Gastroesophageal sphincter (tissue), 4 donors: ENCODE data around the gene USP43. TPM values are rescaled to one million over a fixed set of nuclear protein-coding genes. Genes with fewer than 3 reads are reported as not detected.
A peak's percentile ranks its signal among the peaks of the same experiment; 100 is the strongest.

ENCODE experiments used
- ATAC-seq: fragments of 150-250 bp; one replicate; pipeline ENCODE4 v1.9.1; 2016; ENCODE audit warnings: mild to moderate bottlenecking, moderate library complexity
- H3K27ac ChIP-seq, 4 donors: fragments of 200-600 bp; sonication (generic) in 3 of 4; 1 replicate in 3 of 4; 2 replicates in 1 of 4; pipeline ENCODE4 v1.5.1; 2016 to 2019
- H3K27me3 ChIP-seq: fragments of 200-600 bp; sonication (generic); one replicate; pipeline ENCODE4 v1.5.1; 2019
- H3K36me3 ChIP-seq, 2 donors: fragments of 200-600 bp; sonication (generic); one replicate each; pipeline ENCODE4 v1.5.1; 2019; ENCODE audit warnings: control low read depth in 1 of 2
- H3K4me1 ChIP-seq, 3 donors: fragments of 200-600 bp; sonication (generic); 1 replicate in 2 of 3; 2 replicates in 1 of 3; pipeline ENCODE4 v1.5.1; 2016 to 2019; ENCODE audit warnings: control low read depth in 2 of 3
- H3K4me3 ChIP-seq, 2 donors: fragments of 200-600 bp; sonication (generic); one replicate each; pipeline ENCODE4 v1.5.1; 2019; ENCODE audit warnings: mild to moderate bottlenecking in 1 of 2, moderate library complexity in 1 of 2
- H3K9me3 ChIP-seq, 3 donors: fragments of 200-600 bp; sonication (generic); one replicate each; pipeline ENCODE4 v1.5.1; 2017 to 2019; ENCODE audit warnings: control low read depth in 2 of 3
- CTCF ChIP-seq, 4 experiments: fragments of 200-600 bp in 2 of 4; fragments of 450-650 bp in 2 of 4; sonication (generic) in 1 of 4; IDR thresholded peaks; one replicate each; pipeline ENCODE4 v1.5.1; 2017 to 2019; ENCODE audit warnings: antibody characterized with exemption in 4 of 4, mild to moderate bottlenecking in 2 of 4, moderate library complexity in 2 of 4
- EP300 ChIP-seq: sonication (generic); formaldehyde crosslinking; IDR thresholded peaks from one replicate; pipeline ENCODE4 v1.6.1; 2017; ENCODE audit warnings: antibody characterized with exemption, mild to moderate bottlenecking
- POLR2A ChIP-seq, 2 donors: fragments of 450-650 bp; IDR thresholded peaks; one replicate each; pipeline ENCODE4 v1.6.1; 2017; ENCODE audit warnings: antibody characterized with exemption in 2 of 2, mild to moderate bottlenecking in 2 of 2, moderate library complexity in 1 of 2
- POLR2AphosphoS5 ChIP-seq: sonication (generic); formaldehyde crosslinking; IDR thresholded peaks from one replicate; pipeline ENCODE4 v1.6.1; 2017; ENCODE audit warnings: antibody characterized with exemption
- WGBS, 2 donors: methylation state at CpG; one replicate each; pipeline ENCODE4 v1.1.5; 2018; ENCODE audit warnings: low coverage in 1 of 2; 5-methylcytosine and 5-hydroxymethylcytosine counted together
- total RNA-seq, 4 donors: library from RNA; depleted of rRNA; stranded (reverse); fragments of >200 nt; gene quantifications; one replicate each; pipeline ENCODE4 v1.1.0, GENCODE V29; 2016

The USP43 gene
- total RNA-seq, 4 donors from 2014 or later = 0.17 to 0.27 TPM; not detected in 2

GRCh38 chr17:9760266-9760665 lies 114.9 kb downstream of the USP43 start:
- ATAC-seq = no peak
- no peak overlapping the region for H3K27ac ChIP-seq
- H3K27me3 ChIP-seq = no peaks in the 10 kb centered on the region
- no peak overlapping the region for H3K4me3 ChIP-seq
- H3K36me3 ChIP-seq = no peaks in the 10 kb centered on the region
- TF ChIP-seq CTCF (IDR thresholded peaks at IDR 0.05) (no peak), POLR2AphosphoS5 (no peak), EP300 (no peak), POLR2A (IDR thresholded peaks at IDR 0.05) (no peak)
- H3K9me3 ChIP-seq = peaks cover 0 to under 1% (median 0%) of the 10 kb centered on the region in 3 donors
- no peaks in the 10 kb centered on the region for H3K4me1 ChIP-seq
- 79% methylated on average over 1 of the region's 1 CpG; no CpG with 5 or more reads in 1 of the 2 donors for WGBS, 2 donors

GRCh38 chr17:9763643-9764042 lies 118.3 kb downstream of the USP43 start:
- Histone ChIP-seq H3K36me3 (no peaks in the 10 kb centered on the region), H3K4me3 (no peak overlapping the region), H3K27me3 (peaks cover 14% of the 10 kb centered on the region), H3K4me1 (no peaks in the 10 kb centered on the region), H3K9me3 (no peaks in the 10 kb centered on the region), H3K27ac (no peak overlapping the region)
- no peak for TF ChIP-seq POLR2AphosphoS5
- TF ChIP-seq CTCF (IDR thresholded peaks at IDR 0.05) = no peak
- TF ChIP-seq POLR2A (IDR thresholded peaks at IDR 0.05) = no peak
- no peak for TF ChIP-seq EP300
- WGBS, 2 donors = 43 to 71% methylated on average over 3 to 4 of the region's 4 CpGs
- ATAC-seq = peak; percentile 63

GRCh38 chr17:9765322-9765721 lies 120.0 kb downstream of the USP43 start:
- Histone ChIP-seq H3K4me1 (no peaks in the 10 kb centered on the region), H3K9me3 (no peaks in the 10 kb centered on the region), H3K4me3 (no peak overlapping the region), H3K27ac (no peak overlapping the region), H3K36me3 (no peaks in the 10 kb centered on the region), H3K27me3 (peaks cover 18% of the 10 kb centered on the region)
- no peak for TF ChIP-seq CTCF (IDR thresholded peaks at IDR 0.05)
- no peak for TF ChIP-seq POLR2AphosphoS5
- no peak for TF ChIP-seq POLR2A (IDR thresholded peaks at IDR 0.05)
- no peak for TF ChIP-seq EP300
- no peak for ATAC-seq
- 100% methylated on average over 1 of the region's 1 CpG; no CpG with 5 or more reads in 1 of the 2 donors for WGBS, 2 donors

GRCh38 chr17:9766970-9767369 lies 121.7 kb downstream of the USP43 start:
- 83% methylated on average over 1 of the region's 5 CpGs; no CpG with 5 or more reads in 1 of the 2 donors for WGBS, 2 donors
- no peak for ATAC-seq
- Histone ChIP-seq H3K27me3 (peaks cover 18% of the 10 kb centered on the region), H3K4me1 (no peaks in the 10 kb centered on the region), H3K9me3 (no peaks in the 10 kb centered on the region), H3K27ac (no peak overlapping the region), H3K36me3 (no peaks in the 10 kb centered on the region), H3K4me3 (no peak overlapping the region)
- TF ChIP-seq EP300 = no peak
- no peak for TF ChIP-seq POLR2A (IDR thresholded peaks at IDR 0.05)
- no peak for TF ChIP-seq POLR2AphosphoS5
- TF ChIP-seq CTCF (IDR thresholded peaks at IDR 0.05) = no peak

- no peaks in the 10 kb centered on the region for H3K9me3 ChIP-seq
- H3K4me1 ChIP-seq = no peaks in the 10 kb centered on the region
- no peak overlapping the region for H3K27ac ChIP-seq
- WGBS, 2 donors = 70 to 92% methylated on average over 2 to 3 of the region's 7 CpGs
- no peaks in the 10 kb centered on the region for H3K36me3 ChIP-seq
- H3K27me3 ChIP-seq = peaks cover 18% of the 10 kb centered on the region
- no peak overlapping the region for H3K4me3 ChIP-seq
- ATAC-seq = no peak
- TF ChIP-seq POLR2AphosphoS5 = no peak
- no peak for TF ChIP-seq CTCF (IDR thresholded peaks at IDR 0.05)
- no peak for TF ChIP-seq EP300
- no peak for TF ChIP-seq POLR2A (IDR thresholded peaks at IDR 0.05)
Observed at GRCh38 chr17:9767432-9767991, 122.2 kb downstream of the USP43 start.
